Stimulated activated naive B cell treated with anti-CD40 and anti-IgM and Interleukin-4, amounts not matched to agents 10 μg/mL and 1 μg/mL and 100 μg/mL, for 72 hours (primary cell): ENCODE measurements around the gene SEC61B.

Experiments used
- ATAC-seq, 2 donors: fragments of 150-1000 bp; cut with Tn5 transposase; replicated peaks; 2 replicates each; pipeline ENCODE4 v1.10.0; 2021; ENCODE audit warnings: moderate library complexity in 1 of 2
- DNase-seq: peaks from one replicate; pipeline ENCODE4 v3.0.0; 2021
- H3K27ac Mint-ChIP-seq: one replicate; pipeline ENCODE4 v1.8.0; 2022; ENCODE audit warnings: mild to moderate bottlenecking, mixed read lengths
- H3K27me3 Mint-ChIP-seq, 2 donors: one replicate each; pipeline ENCODE4 v1.8.0; 2022; ENCODE audit warnings: mixed read lengths in 2 of 2
- H3K36me3 Mint-ChIP-seq, 2 donors: one replicate each; pipeline ENCODE4 v1.8.0; 2022; ENCODE audit warnings: mixed read lengths in 2 of 2, mild to moderate bottlenecking in 1 of 2
- H3K4me1 Mint-ChIP-seq, 2 donors: one replicate each; pipeline ENCODE4 v1.8.0; 2022; ENCODE audit warnings: mixed read lengths in 2 of 2, mild to moderate bottlenecking in 1 of 2
- H3K4me3 Mint-ChIP-seq, 2 donors: one replicate each; pipeline ENCODE4 v1.8.0; 2022; ENCODE audit warnings: mild to moderate bottlenecking in 2 of 2, mixed read lengths in 2 of 2, moderate library complexity in 1 of 2
- H3K9me3 Mint-ChIP-seq, 2 donors: one replicate each; pipeline ENCODE4 v1.8.0; 2022; ENCODE audit warnings: mixed read lengths in 2 of 2, mild to moderate bottlenecking in 1 of 2

Gene SEC61B

DNA sequence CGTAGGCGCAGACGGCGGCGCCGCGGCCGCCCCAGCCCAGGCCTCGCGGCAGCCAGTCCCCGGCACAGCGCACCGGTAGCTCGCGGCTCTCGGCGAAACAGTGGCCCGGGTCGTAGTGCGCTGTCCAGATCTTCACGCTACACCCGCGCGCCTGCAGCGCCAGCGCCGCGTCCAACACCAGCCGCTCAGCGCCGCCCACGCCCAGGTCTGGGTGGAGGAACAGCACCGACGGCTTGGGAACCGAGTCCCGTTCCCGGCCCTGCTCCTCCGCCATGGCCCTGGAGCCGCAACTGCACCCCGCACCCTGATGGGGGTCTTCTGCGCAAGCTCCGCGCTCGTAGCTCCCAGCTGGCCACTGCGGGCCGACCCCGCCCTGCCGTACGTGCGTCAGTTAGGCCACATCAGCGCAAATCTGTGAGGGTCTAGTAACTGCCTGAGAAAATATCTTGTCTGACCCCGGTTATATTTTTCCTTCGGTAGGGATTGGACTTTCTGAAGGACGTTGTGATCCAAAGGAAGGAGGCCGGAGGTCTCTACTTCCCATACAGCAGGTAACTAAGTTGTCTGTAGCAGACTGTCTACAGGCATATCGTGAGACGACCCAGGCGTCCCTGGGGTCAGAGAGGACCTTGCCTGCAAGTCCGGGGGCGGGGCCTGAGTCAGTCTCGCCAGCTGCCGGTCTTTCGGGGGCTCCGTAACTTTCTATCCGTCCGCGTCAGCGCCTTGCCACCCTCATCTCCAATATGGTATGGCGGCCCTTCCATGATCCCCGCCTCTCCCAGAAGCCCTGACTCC, at the start of gene SEC61B, which contains the start of gene ALG2:
Gene SEC61B, plus strand, starts transcription at position 662 of the 795 bp plus-strand sequence. Its CDS starts 82 bp downstream, at position 744.
Gene ALG2, minus strand, starts transcription at position 322 of the 795 bp plus-strand sequence. Its CDS starts 48 bp downstream, at position 274.
- peaks cover 40 to 78% of the 10 kb centered on the region in 2 donors for H3K4me1 Mint-ChIP-seq
- H3K36me3 Mint-ChIP-seq, result peaks cover 63 to 79% of the 10 kb centered on the region in 2 donors
- peak; percentile 91 to 93 for ATAC-seq
- H3K4me3 Mint-ChIP-seq, result peak within 1 kb of the TSS; percentile 89 to 99
- H3K27me3 Mint-ChIP-seq, result no peaks in the 10 kb centered on the region
- peak; percentile 90 for DNase-seq
- H3K27ac Mint-ChIP-seq, result peak within 1 kb of the TSS; percentile 100
- H3K9me3 Mint-ChIP-seq, result no peaks in the 10 kb centered on the region

DNA sequence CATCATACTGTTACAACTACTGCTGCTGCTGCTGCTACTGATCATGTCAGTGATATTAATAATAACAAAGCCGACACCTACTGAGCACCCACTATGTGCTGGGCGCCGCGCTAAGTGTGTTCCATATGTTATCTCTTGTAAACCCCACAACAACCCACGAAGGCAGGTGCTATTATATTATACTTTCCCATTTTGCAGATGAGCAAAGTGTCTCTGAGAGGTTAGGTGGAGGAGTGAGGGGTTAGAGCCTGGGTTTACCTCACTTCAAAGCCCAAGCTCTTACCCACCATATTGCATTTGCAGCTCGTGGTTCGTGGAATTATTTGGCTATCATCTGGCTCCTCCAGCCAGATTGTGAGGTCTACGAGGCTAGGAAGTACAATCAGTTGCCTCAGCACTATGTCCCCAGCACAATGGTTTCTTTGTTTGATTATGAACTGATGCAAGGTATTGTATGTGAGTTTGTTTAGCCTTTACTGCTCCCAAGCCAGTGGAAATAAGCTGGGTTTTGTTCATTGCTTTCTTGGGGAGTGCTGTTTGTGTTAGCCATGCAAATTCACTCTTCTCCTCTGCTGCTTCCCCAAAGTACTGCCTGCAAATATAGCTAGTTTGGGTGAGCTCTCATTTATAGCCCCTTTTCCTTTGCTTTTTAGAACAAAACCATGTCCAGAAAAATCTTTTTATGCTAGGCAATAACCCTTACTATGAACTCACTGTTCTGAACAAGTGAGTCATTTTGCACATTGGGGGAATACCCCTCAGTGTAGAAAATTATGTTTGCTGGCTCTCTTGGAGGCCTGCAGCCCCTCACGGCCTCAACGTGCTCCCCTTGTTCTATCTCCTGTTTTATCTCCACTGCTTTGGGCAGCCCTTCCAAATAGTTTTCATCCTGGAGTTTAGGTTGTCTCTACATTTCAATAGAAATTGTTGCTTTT, 48.2 kb upstream of the SEC61B start:
- peaks cover 4 to 7% of the 10 kb centered on the region in 2 donors for H3K36me3 Mint-ChIP-seq
- peaks cover 42 to 75% of the 10 kb centered on the region in 2 donors for H3K4me1 Mint-ChIP-seq
- H3K4me3 Mint-ChIP-seq, result no peak overlapping the region
- peak overlapping the region; percentile 20 for H3K27ac Mint-ChIP-seq
- H3K9me3 Mint-ChIP-seq, result no peaks in the 10 kb centered on the region
- ATAC-seq (peak; percentile 40 to 53), DNase-seq (no peak)
- no peaks in the 10 kb centered on the region for H3K27me3 Mint-ChIP-seq

DNA sequence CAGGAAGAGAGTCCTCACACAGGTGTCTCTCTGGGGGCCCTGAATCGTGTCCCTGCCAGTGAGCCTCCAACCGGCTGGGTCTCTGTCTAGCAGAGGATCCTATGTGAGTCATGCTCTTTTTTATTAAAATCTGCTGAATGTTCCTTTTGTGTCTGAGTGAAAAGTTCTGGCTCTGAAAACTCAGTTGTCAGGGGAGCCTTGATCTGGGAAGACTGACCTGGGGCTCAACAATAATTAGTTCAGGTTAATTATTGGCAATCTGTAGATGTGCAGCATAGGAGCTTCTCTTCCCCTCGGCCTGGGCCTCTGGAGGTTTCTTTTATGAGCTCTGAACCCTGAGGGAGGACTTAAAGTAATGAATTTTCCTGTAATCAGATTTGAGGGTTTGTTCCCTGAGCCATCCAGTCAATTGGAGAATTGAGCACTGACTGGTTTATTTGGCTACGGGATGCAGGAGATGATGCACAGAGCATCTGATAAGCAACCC, 45.5 kb upstream of the SEC61B start:
- no peak for ATAC-seq
- H3K27ac Mint-ChIP-seq, result peak overlapping the region; percentile 11
- no peak for DNase-seq
- H3K4me3 Mint-ChIP-seq, result no peak overlapping the region
- H3K9me3 Mint-ChIP-seq, result no peaks in the 10 kb centered on the region
- peaks cover 59 to 79% of the 10 kb centered on the region in 2 donors for H3K4me1 Mint-ChIP-seq
- H3K36me3 Mint-ChIP-seq, result peaks cover 8 to 26% of the 10 kb centered on the region in 2 donors
- H3K27me3 Mint-ChIP-seq, result no peaks in the 10 kb centered on the region

DNA sequence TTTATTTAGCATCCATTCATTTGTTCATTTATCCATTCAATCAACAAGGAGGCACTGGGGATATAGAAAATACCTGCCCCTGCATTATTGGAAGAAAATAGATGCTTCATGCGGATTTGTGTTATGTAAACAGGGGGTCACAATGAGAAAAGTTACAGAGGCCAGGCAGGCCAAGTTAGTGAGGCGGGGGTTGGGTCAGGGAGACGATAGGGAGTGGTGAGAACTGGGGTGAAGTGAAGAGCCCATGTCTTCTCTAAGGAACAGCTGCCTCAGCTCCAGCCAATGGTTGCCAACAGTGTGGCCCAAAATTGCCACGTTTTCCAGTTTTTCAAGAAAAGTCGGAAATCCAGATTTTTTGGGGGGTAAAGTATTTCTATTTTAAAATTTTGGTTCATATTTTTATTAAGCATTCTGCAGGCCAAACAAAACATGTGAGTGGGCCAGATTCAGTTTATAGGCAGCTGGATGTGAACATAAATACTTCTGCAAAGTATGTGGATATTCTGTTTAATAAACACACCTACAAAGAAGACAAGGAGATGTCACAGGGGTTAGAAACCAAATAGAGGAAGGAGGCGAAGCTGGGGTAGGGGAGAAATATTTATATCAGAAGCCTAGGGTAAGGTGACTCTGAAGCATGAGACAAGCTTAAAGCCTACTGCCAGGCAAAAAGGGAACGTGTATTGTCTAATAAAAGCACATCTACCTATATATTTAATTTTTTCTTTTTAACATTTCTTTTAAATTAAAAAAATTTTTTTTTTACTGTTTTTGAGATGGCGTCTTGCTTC, 44.3 kb upstream of the SEC61B start:
- no peak for DNase-seq
- ATAC-seq, result no peak
- Mint-ChIP-seq H3K36me3 (peaks cover 8 to 21% of the 10 kb centered on the region in 2 donors), H3K9me3 (no peaks in the 10 kb centered on the region), H3K4me1 (peaks cover 62 to 80% of the 10 kb centered on the region in 2 donors), H3K4me3 (no peak overlapping the region), H3K27ac (no peak overlapping the region), H3K27me3 (no peaks in the 10 kb centered on the region)

DNA sequence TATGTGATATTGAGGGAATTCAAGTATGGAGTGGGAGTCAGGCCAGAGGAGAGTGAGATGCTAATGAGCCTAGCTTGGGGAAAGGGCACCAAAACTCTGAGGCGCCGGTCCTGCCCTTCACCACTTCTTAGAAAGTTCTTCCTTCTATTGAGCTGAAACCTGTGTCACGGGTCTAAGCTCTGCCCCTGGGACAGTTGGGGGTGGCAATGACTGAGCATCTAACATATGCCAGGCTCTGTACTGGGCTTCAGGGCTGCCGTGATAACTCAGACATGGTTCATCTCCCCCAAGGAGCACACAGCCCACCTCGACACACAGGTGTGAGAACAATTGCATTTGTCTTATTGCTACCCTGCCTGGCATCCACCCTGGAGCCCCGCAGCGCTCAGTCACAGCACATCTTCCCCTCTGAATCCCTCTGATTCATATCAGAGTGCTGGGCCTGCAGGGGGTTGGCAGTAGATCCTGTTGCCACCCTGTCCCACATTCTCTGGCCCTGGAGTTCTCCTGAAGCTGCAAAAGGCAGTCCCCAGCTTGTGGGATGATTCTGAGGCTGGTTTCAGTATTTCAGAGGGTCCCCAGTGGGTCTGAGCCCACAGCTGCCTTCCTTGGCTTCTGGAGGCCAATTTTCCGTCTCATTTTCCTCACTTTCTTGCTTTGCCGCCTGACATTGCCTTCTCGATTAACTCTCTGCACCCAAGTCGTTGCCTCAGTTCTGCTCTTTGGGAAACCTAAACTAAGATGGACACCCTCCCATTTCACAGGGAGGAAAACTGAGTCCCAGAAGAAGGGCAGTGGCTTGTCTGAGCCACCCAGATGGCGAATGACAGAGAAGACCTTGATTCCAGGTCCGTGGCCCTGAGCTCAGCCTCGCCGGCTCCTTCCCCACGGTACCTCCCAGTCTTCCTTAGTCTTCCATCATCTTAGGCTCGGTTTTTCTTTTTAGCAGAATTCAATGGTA, 42.9 kb upstream of the SEC61B start:
- H3K4me1 Mint-ChIP-seq, result peaks cover 66 to 84% of the 10 kb centered on the region in 2 donors
- DNase-seq (peak; percentile 71), ATAC-seq (peak; percentile 72 to 74)
- H3K9me3 Mint-ChIP-seq, result no peaks in the 10 kb centered on the region
- H3K27ac Mint-ChIP-seq, result peak overlapping the region; percentile 94
- peak overlapping the region in 1 of 2 donors; percentile 39 for H3K4me3 Mint-ChIP-seq
- peaks cover 7 to 21% of the 10 kb centered on the region in 2 donors for H3K36me3 Mint-ChIP-seq
- H3K27me3 Mint-ChIP-seq, result no peaks in the 10 kb centered on the region

DNA sequence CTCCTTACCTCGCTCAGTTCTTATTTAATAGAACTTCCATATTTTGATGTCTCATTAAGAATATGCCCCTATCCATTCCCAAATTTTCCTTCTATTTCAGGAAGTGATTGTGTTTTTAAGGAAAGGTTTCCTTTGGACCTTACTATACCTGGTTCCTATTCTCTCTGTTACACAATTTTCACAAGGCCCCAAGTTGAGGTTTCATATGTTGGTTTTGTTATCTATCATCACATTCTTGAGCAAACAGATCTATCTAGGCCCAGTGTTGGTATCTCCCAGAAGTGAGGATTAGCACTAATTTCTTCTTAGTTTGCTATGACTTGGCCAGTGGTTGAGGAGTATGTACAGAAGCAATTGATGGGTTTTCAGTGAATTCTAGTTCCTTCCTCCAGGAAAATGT, 41.9 kb upstream of the SEC61B start:
- Mint-ChIP-seq H3K27me3 (no peaks in the 10 kb centered on the region), H3K4me1 (peaks cover 72 to 89% of the 10 kb centered on the region in 2 donors), H3K27ac (peak overlapping the region; percentile 100), H3K9me3 (no peaks in the 10 kb centered on the region), H3K36me3 (peaks cover 7 to 21% of the 10 kb centered on the region in 2 donors), H3K4me3 (peak overlapping the region; percentile 39 to 73)
- peak; percentile 19 to 20 for ATAC-seq
- no peak for DNase-seq

DNA sequence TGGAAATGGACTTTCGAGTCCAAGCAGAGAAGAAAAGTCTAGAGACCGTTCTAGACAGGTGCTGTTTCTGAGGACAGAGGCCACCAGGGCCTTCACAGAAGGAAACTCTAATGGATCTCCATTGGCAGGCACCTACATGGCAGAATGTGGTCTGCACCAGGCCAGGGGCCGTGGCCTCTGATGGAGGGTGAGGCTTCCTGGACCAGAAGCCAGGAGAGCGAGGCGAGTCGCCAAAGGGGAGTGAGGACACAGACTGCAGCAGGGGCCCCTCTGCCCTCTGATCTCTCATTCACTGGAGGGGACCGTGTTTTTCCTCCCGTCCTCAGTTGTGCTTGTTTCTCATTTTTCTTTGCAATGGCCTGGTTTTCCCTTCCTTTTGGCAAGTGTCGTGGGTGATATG, 41.4 kb upstream of the SEC61B start:
- Mint-ChIP-seq H3K27ac (peak overlapping the region; percentile 100), H3K4me1 (peaks cover 75 to 93% of the 10 kb centered on the region in 2 donors), H3K4me3 (peak overlapping the region; percentile 39 to 73), H3K9me3 (no peaks in the 10 kb centered on the region), H3K36me3 (peaks cover 7 to 21% of the 10 kb centered on the region in 2 donors), H3K27me3 (no peaks in the 10 kb centered on the region)
- ATAC-seq (no peak), DNase-seq (no peak)

DNA sequence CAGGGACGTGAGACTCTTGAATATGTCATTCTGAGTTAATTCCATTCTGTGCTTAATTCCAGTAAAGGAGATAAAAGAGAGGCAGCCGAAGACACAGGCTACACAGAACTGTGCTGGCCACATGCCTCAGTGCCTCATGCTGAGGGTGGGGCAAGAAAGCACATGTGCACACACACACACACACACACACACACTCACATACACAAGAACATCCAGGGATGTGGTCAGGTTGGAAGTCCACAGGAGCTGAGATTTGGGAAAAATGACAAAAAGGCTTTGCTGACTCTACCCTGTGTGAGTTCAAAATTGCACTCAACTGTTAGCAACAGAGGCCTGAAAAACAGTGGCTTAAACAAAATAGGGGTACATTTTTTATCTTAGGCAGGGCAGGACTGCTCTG, 40.9 kb upstream of the SEC61B start:
- no peak for DNase-seq
- peaks cover 7 to 21% of the 10 kb centered on the region in 2 donors for H3K36me3 Mint-ChIP-seq
- peak overlapping the region; percentile 100 for H3K27ac Mint-ChIP-seq
- no peaks in the 10 kb centered on the region for H3K27me3 Mint-ChIP-seq
- peaks cover 78 to 97% of the 10 kb centered on the region in 2 donors for H3K4me1 Mint-ChIP-seq
- H3K4me3 Mint-ChIP-seq, result peak overlapping the region; percentile 52 to 58
- H3K9me3 Mint-ChIP-seq, result no peaks in the 10 kb centered on the region
- ATAC-seq, result no peak

DNA sequence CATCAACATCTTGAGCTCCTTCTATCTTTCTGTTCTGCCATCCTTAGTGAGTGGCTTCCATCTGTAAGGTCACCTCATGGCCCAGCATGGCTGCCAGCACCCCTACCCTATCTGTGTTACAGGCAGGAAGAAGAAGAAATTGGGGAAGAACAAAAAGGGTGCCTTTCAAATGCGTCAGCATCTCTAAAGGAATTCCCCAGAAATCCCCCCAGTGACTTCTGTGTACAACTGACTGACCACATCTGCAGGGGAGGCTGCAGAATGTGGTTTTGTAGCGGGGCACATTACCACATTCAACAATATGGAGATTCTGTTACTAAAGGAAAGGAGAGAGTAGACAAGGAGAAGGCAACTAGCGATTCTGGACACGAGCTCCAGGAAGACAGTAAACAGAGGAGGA, 40.5 kb upstream of the SEC61B start:
- H3K4me1 Mint-ChIP-seq, result peaks cover 76 to 97% of the 10 kb centered on the region in 2 donors
- peak overlapping the region; percentile 100 for H3K27ac Mint-ChIP-seq
- peaks cover 8 to 21% of the 10 kb centered on the region in 2 donors for H3K36me3 Mint-ChIP-seq
- DNase-seq (peak; percentile 89), ATAC-seq (peak; percentile 53 to 66)
- H3K27me3 Mint-ChIP-seq, result no peaks in the 10 kb centered on the region
- H3K9me3 Mint-ChIP-seq, result no peaks in the 10 kb centered on the region
- peak overlapping the region; percentile 52 to 58 for H3K4me3 Mint-ChIP-seq

DNA sequence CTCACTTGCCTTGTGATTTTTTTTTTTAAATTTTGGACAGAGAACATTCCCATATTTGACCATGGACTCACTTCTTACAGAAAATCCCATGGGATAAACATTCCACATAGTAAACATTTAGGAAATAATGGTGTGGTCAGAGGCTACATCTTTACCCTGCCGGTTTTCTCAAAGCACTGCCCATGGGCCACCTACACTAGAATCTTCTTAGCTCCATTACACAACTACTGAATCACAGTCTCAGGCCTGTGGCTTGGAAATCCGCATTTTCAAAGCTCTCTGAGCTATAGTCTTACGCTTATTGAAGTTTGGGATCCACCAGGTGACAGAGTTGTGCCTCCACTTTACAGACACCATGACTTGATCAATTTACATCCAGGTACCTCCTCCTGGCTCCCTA, 39.7 kb upstream of the SEC61B start:
- DNase-seq, result no peak
- H3K27me3 Mint-ChIP-seq, result no peaks in the 10 kb centered on the region
- peaks cover 8 to 21% of the 10 kb centered on the region in 2 donors for H3K36me3 Mint-ChIP-seq
- H3K9me3 Mint-ChIP-seq, result no peaks in the 10 kb centered on the region
- H3K4me1 Mint-ChIP-seq, result peaks cover 76 to 98% of the 10 kb centered on the region in 2 donors
- ATAC-seq, result no peak
- H3K27ac Mint-ChIP-seq, result peak overlapping the region; percentile 100
- no peak overlapping the region for H3K4me3 Mint-ChIP-seq

DNA sequence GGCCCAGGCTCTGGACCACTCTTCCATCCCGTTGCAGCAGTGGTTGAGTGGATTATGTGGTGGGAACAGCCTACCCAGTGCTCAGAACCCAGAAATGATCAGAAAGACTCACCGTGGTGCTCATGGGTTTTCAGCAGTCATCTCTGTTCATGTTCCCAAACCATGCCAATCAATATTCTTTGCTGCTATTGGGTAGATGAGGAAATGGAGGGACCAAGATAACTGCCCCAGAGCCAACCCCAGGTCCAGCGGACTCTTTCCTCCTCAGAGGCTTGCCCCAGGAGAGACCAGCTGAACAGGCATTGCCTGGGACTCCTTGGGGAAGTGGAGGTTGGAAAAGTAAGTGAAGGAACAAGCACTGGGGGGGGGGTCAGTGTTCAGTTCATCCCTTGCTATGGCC, 38.5 kb upstream of the SEC61B start:
- peak overlapping the region; percentile 100 for H3K27ac Mint-ChIP-seq
- H3K4me1 Mint-ChIP-seq, result peaks cover 76 to 99% of the 10 kb centered on the region in 2 donors

DNA sequence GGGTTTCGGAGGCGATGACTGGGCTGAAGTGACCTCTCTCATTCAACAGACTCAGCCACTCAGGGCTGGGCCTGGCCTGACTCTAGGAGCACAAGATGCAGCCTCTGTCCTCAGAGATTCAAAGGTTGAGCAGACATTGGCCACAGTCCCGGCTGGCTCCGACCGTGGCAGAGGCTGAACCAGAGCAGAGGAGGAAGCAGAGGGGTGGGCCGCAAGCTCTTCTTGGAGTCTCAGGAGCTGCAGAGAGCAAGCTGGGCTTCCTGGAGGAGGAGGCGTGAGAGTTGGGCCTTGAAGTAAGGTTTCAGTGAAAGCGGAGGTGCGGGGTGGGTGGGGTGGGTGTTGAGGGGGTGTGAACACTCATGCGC, 38.0 kb upstream of the SEC61B start:
- ATAC-seq (no peak), DNase-seq (no peak)
- peaks cover 8 to 24% of the 10 kb centered on the region in 2 donors for H3K36me3 Mint-ChIP-seq
- no peaks in the 10 kb centered on the region for H3K9me3 Mint-ChIP-seq
- H3K4me1 Mint-ChIP-seq, result peaks cover 74 to 99% of the 10 kb centered on the region in 2 donors
- H3K27ac Mint-ChIP-seq, result peak overlapping the region; percentile 100
- no peaks in the 10 kb centered on the region for H3K27me3 Mint-ChIP-seq
- peak overlapping the region; percentile 54 to 62 for H3K4me3 Mint-ChIP-seq

More for the DNA sequence above, 38.5 kb upstream of the SEC61B start:
- Mint-ChIP-seq H3K36me3 (peaks cover 8 to 24% of the 10 kb centered on the region in 2 donors), H3K4me3 (peak overlapping the region; percentile 54 to 62), H3K27me3 (no peaks in the 10 kb centered on the region), H3K9me3 (no peaks in the 10 kb centered on the region)
- ATAC-seq (no peak), DNase-seq (no peak)
